GM18511 (cell line): ENCODE data around the gene XRCC2.
"Not testable (repeated sequence)": the region's sequence is repeated elsewhere in the genome, so short reads cannot be mapped to it uniquely, and the experiment has no call there.

Experiments
- ATAC-seq: cut with Tn5 transposase; IDR thresholded peaks from one replicate; pipeline ENCODE4 v1.9.1; 2021; ENCODE audit warnings: mild to moderate bottlenecking, moderate library complexity; ENCODE audit not compliant: unreplicated experiment

Gene XRCC2

GRCh38 chr7:152675759-152676636, at the start of gene XRCC2:
Gene XRCC2, minus strand, starts transcription at chr7:152676141. Its CDS starts 62 bp downstream, at chr7:152676079.
- peak; percentile 91 for ATAC-seq

- ATAC-seq, result no peak
Observed at GRCh38 chr7:152723364-152723763, 47.4 kb upstream of the XRCC2 start.

- not testable (repeated sequence) for ATAC-seq
Observed at GRCh38 chr7:152712412-152713042, 36.6 kb upstream of the XRCC2 start.

GRCh38 chr7:152711444-152711944, 35.6 kb upstream of the XRCC2 start:
- no peak for ATAC-seq

- ATAC-seq, result no peak
Observed at GRCh38 chr7:152710153-152710442, 34.2 kb upstream of the XRCC2 start.

GRCh38 chr7:152709287-152710152, 33.6 kb upstream of the XRCC2 start:
- ATAC-seq, result no peak

- ATAC-seq, result no peak
Observed at GRCh38 chr7:152704796-152705384, 28.9 kb upstream of the XRCC2 start.

- ATAC-seq, result no peak
Observed at GRCh38 chr7:152699079-152699478, 23.1 kb upstream of the XRCC2 start.

GRCh38 chr7:152697268-152697974, 21.5 kb upstream of the XRCC2 start:
- ATAC-seq, result not testable (repeated sequence)

GRCh38 chr7:152692196-152692595, 16.3 kb upstream of the XRCC2 start:
- not testable (repeated sequence) for ATAC-seq

GRCh38 chr7:152683297-152683696, 7.4 kb upstream of the XRCC2 start:
- ATAC-seq, result no peak

GRCh38 chr7:152677808-152678670, 2.1 kb upstream of the XRCC2 start:
- ATAC-seq, result no peak

- ATAC-seq, result peak; percentile 35
Observed at GRCh38 chr7:152674860-152675758, 832 bp downstream of the XRCC2 start.

GRCh38 chr7:152673897-152674296, 2.0 kb downstream of the XRCC2 start:
- no peak for ATAC-seq

- ATAC-seq, result no peak
Observed at GRCh38 chr7:152672626-152673025, 3.3 kb downstream of the XRCC2 start.

- ATAC-seq, result no peak
Observed at GRCh38 chr7:152669758-152670157, 6.2 kb downstream of the XRCC2 start.

- no peak for ATAC-seq
Observed at GRCh38 chr7:152668975-152669374, 7.0 kb downstream of the XRCC2 start.

GRCh38 chr7:152667958-152668357, 8.0 kb downstream of the XRCC2 start:
- peak; percentile 55 for ATAC-seq
